GM12878 (cell line): ENCODE data around the gene ARID4B. TPM values are rescaled to one million over a fixed set of nuclear protein-coding genes. Genes with fewer than 3 reads are reported as not detected.

Source experiments
- CBFB ChIP-seq: IDR thresholded peaks from 2 replicates; pipeline ENCODE4 v1.6.1; 2016; ENCODE audit warnings: antibody characterized with exemption, low read depth
- CBX5 ChIP-seq: sonication (generic); IDR thresholded peaks from 2 replicates; pipeline ENCODE4 v1.6.1; 2016; ENCODE audit warnings: low read depth, moderate library complexity, mild to moderate bottlenecking, inconsistent platforms
- CHD4 ChIP-seq: fragments of 200-600 bp; sonication (generic); IDR thresholded peaks from 2 replicates; pipeline ENCODE4 v1.6.1; 2016; ENCODE audit warnings: mild to moderate bottlenecking
- CREB1 ChIP-seq: IDR thresholded peaks from 2 replicates; pipeline ENCODE4 v1.6.1; 2012; ENCODE audit warnings: low read depth, mild to moderate bottlenecking, inconsistent platforms
- E2F4 ChIP-seq: IDR thresholded peaks from 2 replicates; pipeline ENCODE4 v1.6.1; 2012; ENCODE audit warnings: low read depth, low read length, improper control_type of control experiment
- E2F8 ChIP-seq: fragments of 450-650 bp; IDR thresholded peaks from 2 replicates; pipeline ENCODE4 v1.6.1; 2018; ENCODE audit warnings: mild to moderate bottlenecking, low read depth, moderate library complexity; ENCODE audit not compliant: partially characterized antibody
- HSF1 ChIP-seq: fragments of 150-350 bp; IDR thresholded peaks from 2 replicates; pipeline ENCODE4 v1.6.1; 2014; ENCODE audit warnings: mild to moderate bottlenecking, low read depth, low read length
- IKZF1 ChIP-seq: fragments of 450-650 bp; conservative IDR thresholded peaks from 2 replicates; pipeline ENCODE4 v1.6.1; 2017; ENCODE audit warnings: antibody characterized with exemption, mild to moderate bottlenecking
- MYB ChIP-seq: fragments of 150-350 bp; IDR thresholded peaks from 2 replicates; pipeline ENCODE4 v1.6.1; 2014; ENCODE audit warnings: mild to moderate bottlenecking, low read depth, low read length, borderline replicate concordance
- NFYB ChIP-seq: IDR thresholded peaks from 2 replicates; pipeline ENCODE4 v1.6.1; 2011; ENCODE audit warnings: low read depth, mild to moderate bottlenecking, low read length, improper control_type of control experiment, moderate library complexity; ENCODE audit not compliant: insufficient read depth
- PKNOX1 ChIP-seq: fragments of 450-650 bp; IDR thresholded peaks from 2 replicates; pipeline ENCODE4 v1.6.1; 2016; ENCODE audit warnings: mild to moderate bottlenecking
- RELB ChIP-seq: fragments of 450-650 bp; IDR thresholded peaks from 2 replicates; pipeline ENCODE4 v1.6.1; 2017; ENCODE audit warnings: low read depth, mild to moderate bottlenecking, moderate library complexity
- SMARCA5 ChIP-seq: fragments of 450-650 bp; IDR thresholded peaks from 2 replicates; pipeline ENCODE4 v1.6.1; 2017; ENCODE audit warnings: mild to moderate bottlenecking
- SP1 ChIP-seq: IDR thresholded peaks from one replicate; pipeline ENCODE4 v1.6.1; 2011; ENCODE audit warnings: low read depth, low read length
- SPI1 ChIP-seq: IDR thresholded peaks from 2 replicates; pipeline ENCODE4 v1.6.1; 2011; ENCODE audit warnings: low read depth, mild to moderate bottlenecking, low read length, moderate library complexity, borderline replicate concordance; ENCODE audit not compliant: insufficient read depth
- TAF1 ChIP-seq: IDR thresholded peaks from 2 replicates; pipeline ENCODE4 v1.6.1; 2011; ENCODE audit warnings: mild to moderate bottlenecking, low read depth, low read length, borderline replicate concordance
- TCF12 ChIP-seq: IDR thresholded peaks from 2 replicates; pipeline ENCODE4 v1.6.1; 2011; ENCODE audit warnings: low read depth, mild to moderate bottlenecking, low read length
- TCF7 ChIP-seq: IDR thresholded peaks from 2 replicates; pipeline ENCODE4 v1.6.1; 2014; ENCODE audit warnings: antibody characterized with exemption, borderline replicate concordance
- USF2 ChIP-seq: IDR thresholded peaks from 2 replicates; pipeline ENCODE4 v1.6.1; 2011; ENCODE audit warnings: low read depth, low read length, improper control_type of control experiment, borderline replicate concordance
- polyA plus RNA-seq, 11 experiments: library from polyadenylated mRNA; depleted of rRNA in 4 of 11; unstranded in 6 of 11; stranded (reverse) in 5 of 11; fragments of >200 nt; fragmentation: Nextera tagmentation in 4 of 11; fragmentation: Illumina TruSeq in 1 of 11; extraction: Ambion mirVana in 4 of 11; extraction: Trizol in 1 of 11; gene quantifications; 1 replicate in 1 of 11; 2 replicates in 10 of 11; pipeline versions ENCODE4 v1.2.1 to v1.2.3, GENCODE V29; 2011 to 2016; ENCODE audit warnings: inconsistent platforms in 2 of 11, missing spikeins in 2 of 11, low read depth in 1 of 11
- total RNA-seq, 4 experiments: library from RNA; depleted of rRNA in 3 of 4; stranded (reverse); fragments of >200 nt in 3 of 4; fragmentation: Illumina TruSeq in 1 of 4; extraction: Trizol in 1 of 4; gene quantifications; 2 replicates each; pipeline versions ENCODE4 v1.2.1 to v1.2.3, GENCODE V29; 2013 to 2021

Gene ARID4B
- total and polyA plus RNA-seq, 10 of the 15 experiments (the other 5 are each of a cell fraction or from before 2014, with no cell fraction given) = 13.6 to 39.1 (median 28.0) TPM

GRCh38 chr1:235367000-235367908 lies 39.3 kb upstream of the ARID4B start, which contains the start of gene TBCE (continued):
- peak; percentile 34; the same call in 1 of the 2 replicates for TF ChIP-seq RELB
- peak; percentile 47; the same call in 1 of the 2 replicates for TF ChIP-seq NFYB
- TF ChIP-seq IKZF1 = peak; percentile 77
- no peak for TF ChIP-seq CBX5
- TF ChIP-seq USF2 = 0 out of 2 replicates have a peak, but pooled peaks have one; percentile 2
- TF ChIP-seq E2F4 = no peak
- TF ChIP-seq CREB1 = no peak
- TF ChIP-seq E2F8 = no peak
- TF ChIP-seq CHD4 = no peak
- no peak for TF ChIP-seq TCF7
- TF ChIP-seq MYB = peak; percentile 35; the same call in 1 of the 2 replicates
- 0 out of 2 replicates have a peak, but pooled peaks have one; percentile 19 for TF ChIP-seq SMARCA5
- TF ChIP-seq HSF1 = no peak
- TF ChIP-seq CBFB = peak; percentile 59; the same call in 1 of the 2 replicates
- 0 out of 2 replicates have a peak, but pooled peaks have one; percentile 36 for TF ChIP-seq SPI1
- TF ChIP-seq TAF1 = peak; percentile 87
- peak; percentile 90 for TF ChIP-seq PKNOX1
- 0 out of 2 replicates have a peak, but pooled peaks have one; percentile 20 for TF ChIP-seq TCF12
- peak; percentile 42 for TF ChIP-seq SP1
